HEK293 (cell line): Measurements from ENCODE around the gene GPR119.

ENCODE experiments used
- CTCF ChIA-PET: fragments of 350-600 bp; formaldehyde crosslinking; extraction: SDS; loops from one replicate; lab custom pipeline; 2021; ENCODE audit warnings: antibody characterized with exemption; lab: Yijun Ruan, JAX
- POLR2A ChIA-PET: fragments of 300-600 bp; formaldehyde crosslinking; extraction: SDS; loops from one replicate; lab custom pipeline; 2020; ENCODE audit warnings: antibody characterized with exemption, inconsistent platforms; lab: Yijun Ruan, JAX
- H3K27ac ChIP-seq: fragments of 200-500 bp; sonication (Bioruptor generic); 2 replicates; pipeline ENCODE4 v1.5.1; 2014; ENCODE audit warnings: low read depth, low read length, control low read depth, inconsistent platforms; ENCODE audit errors: extremely low read depth
- H3K36me3 ChIP-seq, 2 experiments: fragments of 200-500 bp in 1 of 2; sonication (Bioruptor generic) in 1 of 2; 1 replicate in 1 of 2; 2 replicates in 1 of 2; pipeline ENCODE4 v1.5.1; 2014 to 2017; ENCODE audit warnings: inconsistent platforms in 2 of 2, low read length in 2 of 2; ENCODE audit not compliant: control insufficient read depth in 2 of 2, insufficient read depth in 1 of 2
- H3K4me1 ChIP-seq: fragments of 200-500 bp; sonication (Bioruptor generic); 2 replicates; pipeline ENCODE4 v1.5.1; 2014; ENCODE audit warnings: mild to moderate bottlenecking, low read length, inconsistent platforms; ENCODE audit not compliant: control insufficient read depth, insufficient read depth
- H3K4me3 ChIP-seq: 2 replicates; pipeline ENCODE4 v1.5.1; 2011; ENCODE audit warnings: low read depth, mild to moderate bottlenecking, control low read depth, low read length, moderate library complexity
- H3K9me3 ChIP-seq: fragments of 200-500 bp; sonication (Bioruptor generic); 2 replicates; pipeline ENCODE4 v1.5.1; 2014; ENCODE audit warnings: low read depth, low read length, inconsistent platforms; ENCODE audit not compliant: control insufficient read depth, insufficient read depth
- BCL11A ChIP-seq: fragments of 450-650 bp; formaldehyde crosslinking; IDR thresholded peaks from 2 replicates; pipeline ENCODE4 v1.5.1; 2016; ENCODE audit warnings: low read depth, missing biosample characterization, missing genetic modification characterization
- BCL11B ChIP-seq: fragments of 450-650 bp; formaldehyde crosslinking; IDR thresholded peaks from 2 replicates; pipeline ENCODE4 v1.5.1; 2016; ENCODE audit warnings: low read depth, missing biosample characterization, missing genetic modification characterization
- GLI4 ChIP-seq: fragments of 450-650 bp; formaldehyde crosslinking; IDR thresholded peaks from 2 replicates; pipeline ENCODE4 v1.5.1; 2016; ENCODE audit warnings: missing biosample characterization, missing genetic modification characterization
- IKZF3 ChIP-seq: fragments of 450-650 bp; IDR thresholded peaks from 2 replicates; pipeline ENCODE4 v1.5.0; 2018; ENCODE audit warnings: missing biosample characterization, mild to moderate bottlenecking, missing genetic modification characterization, moderate library complexity
- KLF1 ChIP-seq: fragments of 450-650 bp; formaldehyde crosslinking; IDR thresholded peaks from 2 replicates; pipeline ENCODE4 v1.5.1; 2016; ENCODE audit warnings: missing biosample characterization, missing genetic modification characterization
- PRDM10 ChIP-seq: fragments of 450-650 bp; formaldehyde crosslinking; IDR thresholded peaks from 2 replicates; pipeline ENCODE4 v1.5.1; 2016; ENCODE audit warnings: missing biosample characterization, missing genetic modification characterization
- REPIN1 ChIP-seq: fragments of 450-650 bp; formaldehyde crosslinking; IDR thresholded peaks from 2 replicates; pipeline ENCODE4 v1.5.1; 2017; ENCODE audit warnings: missing biosample characterization, missing genetic modification characterization, low read depth
- SCRT1 ChIP-seq: fragments of 450-650 bp; formaldehyde crosslinking; IDR thresholded peaks from 2 replicates; pipeline ENCODE4 v1.5.1; 2016; ENCODE audit warnings: missing biosample characterization, missing genetic modification characterization, borderline replicate concordance
- ZBTB17 ChIP-seq: fragments of 450-650 bp; formaldehyde crosslinking; IDR thresholded peaks from 2 replicates; pipeline ENCODE4 v1.5.1; 2016; ENCODE audit warnings: missing biosample characterization, missing genetic modification characterization
- ZBTB49 ChIP-seq: fragments of 450-650 bp; formaldehyde crosslinking; IDR thresholded peaks from 2 replicates; pipeline ENCODE4 v1.5.1; 2016; ENCODE audit warnings: missing biosample characterization, missing genetic modification characterization, low read depth
- ZNF10 ChIP-seq: fragments of 450-650 bp; formaldehyde crosslinking; IDR thresholded peaks from 2 replicates; pipeline ENCODE4 v1.5.1; 2017; ENCODE audit warnings: missing biosample characterization, missing genetic modification characterization
- ZNF112 ChIP-seq: fragments of 450-650 bp; formaldehyde crosslinking; IDR thresholded peaks from 2 replicates; pipeline ENCODE4 v1.5.0; 2017; ENCODE audit warnings: missing biosample characterization, missing genetic modification characterization
- ZNF366 ChIP-seq: fragments of 450-650 bp; formaldehyde crosslinking; conservative IDR thresholded peaks from 2 replicates; pipeline ENCODE4 v1.5.1; 2016; ENCODE audit warnings: missing biosample characterization, missing genetic modification characterization
- ZNF610 ChIP-seq: fragments of 450-650 bp; formaldehyde crosslinking; IDR thresholded peaks from 2 replicates; pipeline ENCODE4 v1.5.1; 2016; ENCODE audit warnings: missing biosample characterization, missing genetic modification characterization, borderline replicate concordance
- ZNF660 ChIP-seq: fragments of 450-650 bp; IDR thresholded peaks from 2 replicates; pipeline ENCODE4 v1.5.1; 2018; ENCODE audit warnings: missing biosample characterization, mild to moderate bottlenecking, missing genetic modification characterization
- ZNF785 ChIP-seq: fragments of 450-650 bp; formaldehyde crosslinking; IDR thresholded peaks from 2 replicates; pipeline ENCODE4 v1.5.1; 2016; ENCODE audit warnings: missing biosample characterization, missing genetic modification characterization
- ZNF837 ChIP-seq: fragments of 450-650 bp; formaldehyde crosslinking; IDR thresholded peaks from 2 replicates; pipeline ENCODE4 v1.5.1; 2016; ENCODE audit warnings: missing biosample characterization, missing genetic modification characterization
- ZNF843 ChIP-seq: fragments of 450-650 bp; formaldehyde crosslinking; IDR thresholded peaks from 2 replicates; pipeline ENCODE4 v1.5.1; 2016; ENCODE audit warnings: missing biosample characterization, missing genetic modification characterization
- TF ChIP-seq, protein P1 (sequence below): fragments of 450-650 bp; formaldehyde crosslinking; optimal IDR thresholded peaks from 2 replicates; pipeline ENCODE3; 2016; ENCODE audit warnings: missing biosample characterization, mild to moderate bottlenecking, missing genetic modification characterization
- TF ChIP-seq, protein P2 (sequence below): fragments of 450-650 bp; formaldehyde crosslinking; IDR thresholded peaks from 2 replicates; pipeline ENCODE4; 2016; ENCODE audit warnings: missing biosample characterization, missing genetic modification characterization
- TF ChIP-seq, protein P3 (sequence below): fragments of 450-650 bp; formaldehyde crosslinking; IDR thresholded peaks from 2 replicates; pipeline ENCODE4 v1.5.1; 2016; ENCODE audit warnings: missing biosample characterization, missing genetic modification characterization

GPR119 gene

GRCh38 chrX:130401415-130402207 is 16.1 kb upstream of the GPR119 start, which contains the start of gene RBMX2 (continued):
- TF ChIP-seq ZNF112 (tag by site-specific recombination) (no peak), ZNF843 (tag by site-specific recombination) (no peak), ZBTB49 (tag by site-specific recombination) (no peak), IKZF3 (tag by site-specific recombination) (peak; percentile 18; the same call in 1 of the 2 replicates), ZNF610 (tag by site-specific recombination) (no peak)
- TF ChIP-seq, protein P1, sequence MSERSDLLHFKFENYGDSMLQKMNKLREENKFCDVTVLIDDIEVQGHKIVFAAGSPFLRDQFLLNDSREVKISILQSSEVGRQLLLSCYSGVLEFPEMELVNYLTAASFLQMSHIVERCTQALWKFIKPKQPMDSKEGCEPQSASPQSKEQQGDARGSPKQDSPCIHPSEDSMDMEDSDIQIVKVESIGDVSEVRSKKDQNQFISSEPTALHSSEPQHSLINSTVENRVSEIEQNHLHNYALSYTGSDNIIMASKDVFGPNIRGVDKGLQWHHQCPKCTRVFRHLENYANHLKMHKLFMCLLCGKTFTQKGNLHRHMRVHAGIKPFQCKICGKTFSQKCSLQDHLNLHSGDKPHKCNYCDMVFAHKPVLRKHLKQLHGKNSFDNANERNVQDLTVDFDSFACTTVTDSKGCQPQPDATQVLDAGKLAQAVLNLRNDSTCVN (tag by site-specific recombination): peak; percentile 84
- TF ChIP-seq, protein P2, sequence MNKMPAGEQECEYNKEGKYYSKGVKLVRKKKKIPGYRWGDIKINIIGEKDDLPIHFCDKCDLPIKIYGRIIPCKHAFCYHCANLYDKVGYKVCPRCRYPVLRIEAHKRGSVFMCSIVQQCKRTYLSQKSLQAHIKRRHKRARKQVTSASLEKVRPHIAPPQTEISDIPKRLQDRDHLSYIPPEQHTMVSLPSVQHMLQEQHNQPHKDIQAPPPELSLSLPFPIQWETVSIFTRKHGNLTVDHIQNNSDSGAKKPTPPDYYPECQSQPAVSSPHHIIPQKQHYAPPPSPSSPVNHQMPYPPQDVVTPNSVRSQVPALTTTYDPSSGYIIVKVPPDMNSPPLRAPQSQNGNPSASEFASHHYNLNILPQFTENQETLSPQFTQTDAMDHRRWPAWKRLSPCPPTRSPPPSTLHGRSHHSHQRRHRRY (tag by site-specific recombination): no peak

DNA sequence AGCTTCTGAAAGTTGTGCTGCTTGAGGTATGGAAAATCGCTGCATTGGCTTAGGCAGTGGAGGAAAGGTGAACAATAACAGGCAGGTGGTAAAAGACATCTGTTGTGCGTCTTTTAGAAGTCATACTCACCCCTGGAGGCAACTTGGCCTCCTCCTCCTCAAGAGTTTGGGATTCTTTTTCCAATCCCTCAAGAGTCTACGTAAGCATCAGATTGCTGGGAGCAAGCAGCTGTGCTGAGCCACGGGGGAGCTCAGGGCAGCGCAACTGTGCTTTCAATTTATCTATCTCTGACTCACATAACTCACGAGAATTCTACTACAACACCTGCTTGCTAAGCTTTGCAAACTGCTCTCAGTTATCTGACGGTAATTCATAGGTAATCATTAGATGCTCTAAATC is 9.9 kb upstream of the GPR119 start:
- Histone ChIP-seq H3K4me1 (no peaks in the 10 kb centered on the region), H3K27ac (no peak overlapping the region), H3K36me3 (no peaks in the 10 kb centered on the region), H3K9me3 (no peaks in the 10 kb centered on the region), H3K4me3 (no peak overlapping the region)
- POLR2A ChIA-PET: no interaction called here
- CTCF ChIA-PET: interaction anchor here (1.1 to 3.9 kb wide), 2 partner anchors 147 to 521 kb away, joined by 3 to 69 read pairs; no protein-coding TSS in a partner anchor
- TF ChIP-seq ZNF660 (tag by site-specific recombination): no peak
- TF ChIP-seq ZNF10 (tag by site-specific recombination): no peak
- no peak for TF ChIP-seq BCL11A (tag by site-specific recombination)
- no peak for TF ChIP-seq KLF1 (tag by site-specific recombination)
- TF ChIP-seq PRDM10 (tag by site-specific recombination): no peak
- TF ChIP-seq SCRT1: no peak
- TF ChIP-seq, protein P3, sequence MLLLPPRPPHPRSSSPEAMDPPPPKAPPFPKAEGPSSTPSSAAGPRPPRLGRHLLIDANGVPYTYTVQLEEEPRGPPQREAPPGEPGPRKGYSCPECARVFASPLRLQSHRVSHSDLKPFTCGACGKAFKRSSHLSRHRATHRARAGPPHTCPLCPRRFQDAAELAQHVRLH (tag by site-specific recombination): no peak
- TF ChIP-seq ZNF785 (tag by site-specific recombination): no peak
- no peak for TF ChIP-seq REPIN1 (tag by site-specific recombination)
- TF ChIP-seq GLI4 (tag by site-specific recombination): no peak
- no peak for TF ChIP-seq ZNF837
- no peak for TF ChIP-seq BCL11B (tag by site-specific recombination)
- TF ChIP-seq ZNF366 (tag by site-specific recombination): no peak
- TF ChIP-seq ZNF112 (tag by site-specific recombination): no peak
- TF ChIP-seq ZBTB17 (tag by site-specific recombination): no peak
